Vagina (tissue), 2 donors: ENCODE data around the gene GFOD1. TPM values are rescaled to one million over a fixed set of nuclear protein-coding genes. Genes with fewer than 3 reads are reported as not detected.
A peak's percentile ranks its signal among the peaks of the same experiment; 100 is the strongest.

Source experiments
- DNase-seq, 2 donors: peaks; one replicate each; pipeline ENCODE4 v3.0.0-alpha.2; 2017; ENCODE audit errors: extremely low spot score in 2 of 2
- H3K27ac ChIP-seq: fragments of 200-600 bp; sonication (generic); one replicate; pipeline ENCODE4 v1.5.1; 2019
- H3K27me3 ChIP-seq: fragments of 200-600 bp; sonication (generic); one replicate; pipeline ENCODE4 v1.5.1; 2019
- H3K36me3 ChIP-seq, 2 donors: fragments of 200-600 bp; sonication (generic); one replicate each; pipeline ENCODE4 v1.5.1; 2017 to 2019
- H3K4me1 ChIP-seq: fragments of 200-600 bp; sonication (generic); one replicate; pipeline ENCODE4 v1.5.1; 2019
- H3K4me3 ChIP-seq, 2 donors: fragments of 200-600 bp; sonication (generic); 1 replicate in 1 of 2; 2 replicates in 1 of 2; pipeline ENCODE4 v1.5.1; 2016 to 2019
- H3K9me3 ChIP-seq: fragments of 200-600 bp; sonication (generic); one replicate; pipeline ENCODE4 v1.5.1; 2019
- POLR2A ChIP-seq, 2 donors: fragments of 450-650 bp; IDR thresholded peaks; one replicate each; pipeline ENCODE4 v1.6.1; 2017; ENCODE audit warnings: antibody characterized with exemption in 2 of 2, mild to moderate bottlenecking in 2 of 2, moderate library complexity in 2 of 2
- POLR2AphosphoS5 ChIP-seq, 2 donors: sonication (generic); formaldehyde crosslinking; IDR thresholded peaks; one replicate each; pipeline ENCODE4 v1.9.0; 2017; ENCODE audit warnings: antibody characterized with exemption in 2 of 2, mild to moderate bottlenecking in 2 of 2, low read depth in 1 of 2; ENCODE audit not compliant: insufficient read depth in 1 of 2
- intact Hi-C: fragments of 100-400 bp; cut with DNase I; formaldehyde crosslinking; loops from one replicate; pipeline ENCODE4 v1.15.1; 2023
- total RNA-seq: library from RNA; depleted of rRNA; stranded (reverse); fragments of >200 nt; gene quantifications from one replicate; pipeline ENCODE4 v1.2.3, GENCODE V29; 2016
- TF ChIP-seq, protein P1 (sequence below), 3 experiments: fragments of 450-650 bp in 2 of 3; fragments of 200-600 bp in 1 of 3; sonication (generic) in 1 of 3; IDR thresholded peaks; one replicate each; pipeline ENCODE4 v1.5.1; 2017 to 2019; ENCODE audit warnings: antibody characterized with exemption in 3 of 3, mild to moderate bottlenecking in 2 of 3, moderate library complexity in 2 of 3

GFOD1 gene
- total RNA-seq, 1 donor from 2014 or later = 16.9 TPM

DNA sequence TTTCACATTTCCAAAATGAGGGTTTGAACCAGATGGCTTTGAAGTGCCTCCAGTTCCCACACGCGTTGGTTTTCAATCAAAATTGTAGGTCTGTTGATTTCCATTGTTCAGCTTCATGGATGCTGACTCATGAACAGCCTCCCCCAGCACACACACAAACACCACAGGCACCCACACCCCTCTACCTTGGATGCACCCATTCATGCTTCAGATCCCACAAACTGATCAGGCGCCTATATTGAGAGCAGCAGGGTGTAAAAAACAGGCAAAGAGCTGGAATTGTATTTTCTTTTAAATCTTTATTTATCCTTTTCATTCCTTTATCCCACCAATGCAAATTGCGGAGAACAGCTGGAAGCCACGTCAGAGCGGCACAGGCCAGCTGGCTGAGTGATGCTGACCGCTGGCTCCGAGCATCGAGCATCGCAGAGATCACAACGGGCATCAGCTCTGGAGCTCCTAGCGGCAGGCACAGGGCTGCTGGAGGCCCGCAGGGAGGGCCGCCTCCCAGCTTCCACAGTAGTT is 129.8 kb downstream of the GFOD1 start:
- no peaks in the 10 kb centered on the region for H3K9me3 ChIP-seq
- no peaks in the 10 kb centered on the region for H3K36me3 ChIP-seq
- H3K27me3 ChIP-seq = no peaks in the 10 kb centered on the region
- H3K27ac ChIP-seq = no peak overlapping the region
- TF ChIP-seq POLR2A (IDR thresholded peaks at IDR 0.05) (no peak), POLR2AphosphoS5 (IDR thresholded peaks at IDR 0.05; ENCODE audit: insufficient read depth in 1 of 2, low read depth in 1 of 2) (no peak)
- TF ChIP-seq, protein P1, sequence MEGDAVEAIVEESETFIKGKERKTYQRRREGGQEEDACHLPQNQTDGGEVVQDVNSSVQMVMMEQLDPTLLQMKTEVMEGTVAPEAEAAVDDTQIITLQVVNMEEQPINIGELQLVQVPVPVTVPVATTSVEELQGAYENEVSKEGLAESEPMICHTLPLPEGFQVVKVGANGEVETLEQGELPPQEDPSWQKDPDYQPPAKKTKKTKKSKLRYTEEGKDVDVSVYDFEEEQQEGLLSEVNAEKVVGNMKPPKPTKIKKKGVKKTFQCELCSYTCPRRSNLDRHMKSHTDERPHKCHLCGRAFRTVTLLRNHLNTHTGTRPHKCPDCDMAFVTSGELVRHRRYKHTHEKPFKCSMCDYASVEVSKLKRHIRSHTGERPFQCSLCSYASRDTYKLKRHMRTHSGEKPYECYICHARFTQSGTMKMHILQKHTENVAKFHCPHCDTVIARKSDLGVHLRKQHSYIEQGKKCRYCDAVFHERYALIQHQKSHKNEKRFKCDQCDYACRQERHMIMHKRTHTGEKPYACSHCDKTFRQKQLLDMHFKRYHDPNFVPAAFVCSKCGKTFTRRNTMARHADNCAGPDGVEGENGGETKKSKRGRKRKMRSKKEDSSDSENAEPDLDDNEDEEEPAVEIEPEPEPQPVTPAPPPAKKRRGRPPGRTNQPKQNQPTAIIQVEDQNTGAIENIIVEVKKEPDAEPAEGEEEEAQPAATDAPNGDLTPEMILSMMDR (IDR thresholded peaks at IDR 0.05) = no peak
- no peak for DNase-seq
- H3K4me3 ChIP-seq = no peak overlapping the region
- H3K4me1 ChIP-seq = peaks cover 32% of the 10 kb centered on the region
- intact Hi-C loops = no loop called here

GRCh38 chr6:13355999-13356785 is 131.2 kb downstream of the GFOD1 start:
- Histone ChIP-seq H3K27me3 (no peaks in the 10 kb centered on the region), H3K4me3 (no peak overlapping the region), H3K4me1 (peaks cover 32% of the 10 kb centered on the region), H3K9me3 (no peaks in the 10 kb centered on the region), H3K36me3 (no peaks in the 10 kb centered on the region), H3K27ac (no peak overlapping the region)
- intact Hi-C loops = no loop called here
- DNase-seq = no peak
- TF ChIP-seq POLR2AphosphoS5 (IDR thresholded peaks at IDR 0.05; ENCODE audit: insufficient read depth in 1 of 2, low read depth in 1 of 2) (no peak), POLR2A (IDR thresholded peaks at IDR 0.05) (no peak)
- TF ChIP-seq, protein P1 (IDR thresholded peaks at IDR 0.05) = no peak

- no peaks in the 10 kb centered on the region for H3K9me3 ChIP-seq
- no peak for DNase-seq
- H3K27ac ChIP-seq = peak overlapping the region; percentile 15
- H3K4me3 ChIP-seq = no peak overlapping the region
- no peak for TF ChIP-seq POLR2AphosphoS5 (IDR thresholded peaks at IDR 0.05; ENCODE audit: insufficient read depth in 1 of 2, low read depth in 1 of 2)
- TF ChIP-seq, protein P1 (IDR thresholded peaks at IDR 0.05) = no peak
- no peak for TF ChIP-seq POLR2A (IDR thresholded peaks at IDR 0.05)
- H3K4me1 ChIP-seq = peaks cover 32% of the 10 kb centered on the region
- no peaks in the 10 kb centered on the region for H3K27me3 ChIP-seq
- H3K36me3 ChIP-seq = no peaks in the 10 kb centered on the region
- intact Hi-C loops = no loop called here
Observed at GRCh38 chr6:13355043-13355945, 132.1 kb downstream of the GFOD1 start.

DNA sequence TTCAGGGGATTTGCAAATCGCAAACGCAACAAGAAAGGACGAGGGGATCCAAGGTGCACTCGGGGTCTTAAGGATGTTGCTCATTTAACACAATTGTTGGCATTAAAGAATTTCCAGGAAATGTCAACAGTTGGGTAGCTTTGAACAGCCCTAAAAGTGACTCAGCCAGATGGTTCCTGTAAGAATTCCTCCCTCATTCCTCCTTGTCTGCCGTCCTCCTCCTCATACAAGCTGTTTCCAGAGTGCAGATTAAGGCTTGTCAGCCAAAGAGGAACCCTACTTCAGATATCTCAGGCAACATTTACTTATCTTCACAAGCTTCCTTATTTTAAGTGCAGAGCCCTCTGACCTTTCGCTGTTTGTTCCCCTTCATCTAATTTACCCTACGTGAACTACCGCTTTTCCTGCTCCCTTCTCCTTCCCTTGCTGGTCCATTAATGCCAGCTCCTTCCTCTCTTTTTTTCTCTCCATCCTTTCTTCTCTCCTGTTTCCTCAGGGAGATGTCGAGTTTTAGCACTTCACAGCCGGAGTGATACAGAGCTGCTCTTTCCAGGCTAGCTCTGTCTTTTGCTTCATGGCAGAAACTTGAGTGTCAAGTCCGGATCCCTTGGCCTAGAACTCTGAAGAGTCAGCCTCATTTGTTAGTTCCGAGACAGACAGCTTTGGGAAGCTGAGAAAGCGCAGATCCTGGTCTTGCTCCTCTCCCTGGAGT is 132.9 kb downstream of the GFOD1 start:
- Histone ChIP-seq H3K27me3 (no peaks in the 10 kb centered on the region), H3K36me3 (no peaks in the 10 kb centered on the region), H3K27ac (peak overlapping the region; percentile 15), H3K4me3 (no peak overlapping the region), H3K4me1 (peaks cover 32% of the 10 kb centered on the region), H3K9me3 (no peaks in the 10 kb centered on the region)
- no peak for DNase-seq
- intact Hi-C loops = no loop called here
- TF ChIP-seq, protein P1 (IDR thresholded peaks at IDR 0.05) = no peak
- TF ChIP-seq POLR2AphosphoS5 (IDR thresholded peaks at IDR 0.05; ENCODE audit: insufficient read depth in 1 of 2, low read depth in 1 of 2) (no peak), POLR2A (IDR thresholded peaks at IDR 0.05) (no peak)
